Activated CD4-positive, alpha-beta T cell treated with anti-CD3 and anti-CD28 coated beads, Interleukin-2, Interleukin-6, amounts not matched to agents 100 ng/mL and 50 ng/mL, durations not matched to agents 16 hours and 8 hours (primary cell): ENCODE results near the gene PLS1.

Source experiments
- DNase-seq: peaks from one replicate; pipeline ENCODE4 v3.0.0-alpha.2; 2020

PLS1 gene

GRCh38 chr3:142645236-142645793 lies 49.1 kb downstream of the PLS1 start:
- no peak for DNase-seq

DNA sequence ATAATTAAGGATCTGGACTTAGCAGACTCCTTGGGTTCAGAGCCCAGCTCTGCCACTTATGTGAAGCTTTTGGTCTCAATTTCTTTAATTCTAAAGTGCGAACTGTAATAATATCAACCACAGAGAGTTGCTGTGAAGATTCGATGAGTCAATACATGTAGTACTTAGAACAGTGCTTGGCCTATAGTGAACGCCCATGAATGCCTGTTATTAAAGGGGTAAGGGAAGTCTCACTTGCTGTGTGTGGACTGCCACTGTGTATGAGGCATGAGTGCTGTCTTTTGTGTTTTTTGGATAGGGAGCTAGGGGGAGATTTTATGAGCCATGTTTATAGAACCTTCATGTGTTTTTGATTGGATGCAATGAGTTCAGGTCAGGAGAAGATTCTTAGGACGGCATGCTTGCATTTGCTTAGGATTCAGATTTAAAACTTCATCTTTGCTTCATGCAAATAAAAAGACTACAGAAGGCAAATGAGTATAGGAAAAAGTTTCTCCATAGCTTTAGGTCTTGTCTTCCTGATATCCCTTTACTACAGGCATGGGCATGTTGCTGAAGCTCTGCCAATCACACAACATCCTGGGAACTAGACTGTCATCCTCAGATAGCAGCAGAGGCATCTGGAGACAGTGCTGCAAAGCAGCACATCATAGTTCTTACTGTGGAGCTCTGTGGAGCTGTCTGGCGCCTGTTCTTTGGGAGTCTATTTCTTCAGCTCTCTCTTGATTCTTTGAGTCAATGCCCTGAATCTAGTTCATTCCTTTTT lies 50.0 kb downstream of the PLS1 start:
- DNase-seq = no peak

DNA sequence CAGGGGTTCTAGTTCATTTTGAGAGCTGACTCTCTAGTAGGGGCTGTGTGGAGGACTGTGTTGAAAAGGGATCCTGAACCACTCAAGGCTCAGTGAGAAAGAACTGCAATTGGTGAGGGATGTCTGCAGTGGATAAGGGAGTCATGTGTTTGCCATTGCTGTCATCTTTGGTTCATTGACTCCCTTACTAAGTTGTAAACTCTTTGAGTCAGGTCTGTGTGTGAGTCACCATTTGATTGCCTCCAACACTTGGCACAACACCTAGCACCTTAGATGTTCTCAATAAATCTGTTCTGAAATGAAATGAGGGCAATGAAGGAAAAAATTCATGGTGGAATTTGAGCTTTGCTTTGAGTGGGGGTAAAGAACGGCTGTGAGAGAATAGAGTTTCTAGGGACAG lies 51.7 kb downstream of the PLS1 start:
- no peak for DNase-seq

DNA sequence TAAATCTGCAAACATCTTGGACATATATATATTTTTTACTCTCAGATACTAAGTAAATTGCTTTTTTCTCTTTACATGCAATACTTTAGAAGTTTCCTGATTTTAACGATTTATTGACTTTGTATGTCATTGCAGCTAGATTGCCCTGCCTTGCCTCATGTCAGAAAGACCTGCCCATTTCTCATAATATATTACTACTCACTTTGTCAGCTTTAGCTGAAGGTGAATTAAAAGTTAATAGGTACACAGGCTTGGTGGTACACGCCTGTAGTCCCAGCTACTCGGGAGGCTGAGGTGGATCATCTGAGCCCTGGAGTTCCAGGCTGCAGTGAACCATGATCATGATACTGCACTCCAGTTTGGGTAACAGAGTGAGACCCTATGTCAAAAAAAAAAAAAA lies 52.8 kb downstream of the PLS1 start:
- no peak for DNase-seq

DNA sequence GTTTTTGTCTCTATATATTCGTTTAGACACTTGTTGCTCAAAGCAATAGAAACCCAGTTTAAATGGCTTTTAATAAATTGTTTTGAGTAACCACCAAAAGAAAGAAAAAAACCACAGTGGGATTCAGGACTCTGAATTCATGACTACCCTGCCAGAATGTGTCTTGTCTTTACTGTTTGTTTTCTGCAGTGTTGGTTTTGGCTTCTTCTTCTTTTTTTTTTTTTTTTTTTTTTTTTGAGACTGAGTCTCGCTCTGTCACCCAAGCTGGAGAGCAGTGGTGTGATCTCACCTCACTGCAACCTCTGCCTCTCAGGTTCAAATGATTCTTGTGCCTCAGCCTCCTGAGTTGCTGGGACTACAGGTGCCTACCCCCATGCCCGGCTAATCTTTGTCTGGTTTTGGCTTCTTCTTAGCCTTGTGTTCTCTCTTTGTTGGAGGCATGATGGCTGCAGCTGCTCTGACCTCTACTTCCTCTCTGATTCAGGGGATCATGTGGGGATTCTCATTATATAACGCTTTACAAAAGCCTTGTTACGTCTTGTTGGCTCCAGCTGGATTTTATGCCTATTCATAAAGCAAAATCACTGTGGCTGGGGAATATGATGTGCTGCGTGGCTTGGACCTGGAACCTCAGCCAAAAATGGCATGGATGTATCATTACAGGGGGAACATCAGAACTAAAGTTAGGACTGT lies 54.0 kb downstream of the PLS1 start:
- no peak for DNase-seq

DNA sequence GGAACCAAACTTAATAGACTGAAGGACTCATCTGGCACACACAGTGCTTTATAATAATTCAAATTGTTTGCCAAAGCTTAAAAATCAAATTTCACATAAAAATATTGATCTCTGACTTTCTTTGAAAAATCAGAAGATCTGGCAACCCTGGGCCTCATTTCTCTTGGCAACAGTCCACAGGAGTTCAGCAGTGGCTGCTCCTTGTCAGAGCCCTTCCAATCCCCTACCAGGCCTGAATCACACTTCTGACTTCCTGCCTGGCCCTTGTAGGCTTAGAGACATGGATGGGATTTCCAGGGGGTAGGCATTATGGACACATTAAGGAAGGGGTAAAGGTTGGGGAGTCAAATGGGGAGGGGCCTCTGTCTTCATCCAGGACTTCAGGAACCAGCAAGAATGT lies 55.5 kb downstream of the PLS1 start:
- DNase-seq = no peak

DNA sequence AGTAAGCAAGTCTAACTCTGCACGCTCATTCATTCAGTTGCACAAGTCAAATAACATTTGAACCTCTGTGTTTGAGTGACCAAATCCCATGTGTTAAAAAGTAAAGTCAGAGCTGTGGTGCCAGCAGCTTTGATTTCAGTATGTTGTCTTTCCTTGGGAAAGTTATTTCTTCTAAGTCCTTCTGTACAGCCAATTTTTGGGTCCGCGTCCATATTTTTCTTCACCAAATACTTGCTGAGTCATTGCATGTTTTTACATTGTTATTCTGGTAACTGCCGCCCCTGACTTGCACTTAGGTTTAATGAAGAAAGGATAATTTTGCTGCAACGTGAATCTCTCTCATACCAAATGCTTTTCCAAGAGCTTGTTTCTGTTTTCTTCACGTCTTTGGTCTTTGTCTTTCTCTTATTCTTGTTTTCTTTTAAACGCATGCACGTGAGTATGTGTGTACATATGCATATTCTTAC lies 56.7 kb downstream of the PLS1 start:
- DNase-seq = no peak

DNA sequence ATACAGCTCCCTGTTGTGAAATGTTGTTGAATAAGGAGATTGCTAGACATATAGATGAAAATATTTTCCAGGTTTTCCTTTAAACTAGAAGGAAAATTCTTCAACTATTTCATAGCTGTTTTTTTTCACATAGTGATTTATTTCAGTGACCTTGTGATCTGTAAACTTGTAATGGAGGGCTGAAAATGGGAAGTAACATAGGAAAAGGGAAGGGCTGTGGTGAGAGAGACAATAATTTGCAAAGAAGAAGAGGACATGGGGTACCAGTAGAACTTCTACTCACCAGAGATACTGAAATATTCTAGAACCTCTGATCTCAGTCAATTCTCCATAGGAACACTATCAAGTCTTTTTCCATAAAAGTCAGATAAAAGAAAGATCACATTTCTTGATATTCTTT lies 60.4 kb downstream of the PLS1 start:
- no peak for DNase-seq

GRCh38 chr3:142657033-142657432 lies 60.8 kb downstream of the PLS1 start:
- no peak for DNase-seq

- DNase-seq = no peak
Observed at GRCh38 chr3:142660383-142660782, 64.2 kb downstream of the PLS1 start.

GRCh38 chr3:142660893-142661292 lies 64.7 kb downstream of the PLS1 start:
- DNase-seq = no peak

DNA sequence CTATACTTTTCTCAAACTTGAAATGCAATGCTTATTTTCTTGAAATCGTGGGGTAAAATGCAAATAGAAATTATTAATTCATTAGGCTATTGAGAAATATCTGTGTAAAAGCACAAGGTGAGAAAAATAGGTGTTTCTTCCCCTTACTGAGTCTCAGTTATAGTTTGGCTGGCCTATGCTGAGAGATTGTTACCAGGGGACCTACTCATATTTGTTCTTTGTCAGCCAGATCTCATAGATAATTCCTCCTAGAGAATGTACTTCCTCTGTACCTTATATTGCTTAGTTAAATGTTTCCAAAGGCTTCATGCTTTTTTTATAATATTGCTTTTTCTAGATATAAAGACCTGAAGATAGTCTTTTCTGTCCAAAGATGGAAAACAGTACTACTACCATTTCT lies 67.7 kb downstream of the PLS1 start:
- DNase-seq = no peak

DNA sequence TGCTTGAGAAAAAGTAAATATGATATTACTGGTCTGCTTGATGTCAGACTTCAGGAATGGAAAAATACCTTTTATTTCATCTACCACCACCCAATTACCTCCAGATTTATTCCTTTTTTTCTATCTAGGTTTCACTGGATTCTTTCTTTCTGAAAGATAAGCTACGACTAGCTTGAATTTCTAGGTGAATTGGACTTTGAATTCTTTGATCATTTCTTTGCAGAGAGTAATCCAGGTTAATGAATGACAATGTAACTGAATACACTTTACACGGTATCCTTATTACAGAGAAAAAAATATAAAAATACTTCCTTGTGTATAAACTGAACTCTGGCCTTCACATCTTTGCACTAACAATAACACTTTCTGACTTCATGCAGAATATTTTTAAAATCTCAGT lies 68.1 kb downstream of the PLS1 start:
- DNase-seq = no peak

GRCh38 chr3:142664819-142665218 lies 68.6 kb downstream of the PLS1 start:
- DNase-seq = no peak

DNA sequence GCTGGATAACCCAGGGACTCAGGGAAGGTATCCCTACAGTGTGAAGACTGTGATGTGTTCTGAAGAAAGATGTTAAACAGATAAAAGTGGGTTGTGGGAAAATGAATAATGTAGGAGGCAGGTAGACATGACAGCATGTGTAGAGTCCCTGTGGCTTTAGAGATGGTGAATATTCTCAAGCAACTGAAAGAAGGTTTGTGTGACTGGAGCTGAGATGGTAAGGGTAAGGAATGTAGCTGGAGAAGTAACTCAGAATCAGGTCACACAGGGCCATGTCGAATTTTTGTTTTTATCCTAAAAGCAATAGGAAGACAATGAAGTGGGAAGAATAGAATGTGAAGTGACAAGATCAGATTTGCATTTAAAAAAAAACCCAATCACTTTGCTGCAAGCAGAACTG lies 73.9 kb downstream of the PLS1 start:
- no peak for DNase-seq

DNA sequence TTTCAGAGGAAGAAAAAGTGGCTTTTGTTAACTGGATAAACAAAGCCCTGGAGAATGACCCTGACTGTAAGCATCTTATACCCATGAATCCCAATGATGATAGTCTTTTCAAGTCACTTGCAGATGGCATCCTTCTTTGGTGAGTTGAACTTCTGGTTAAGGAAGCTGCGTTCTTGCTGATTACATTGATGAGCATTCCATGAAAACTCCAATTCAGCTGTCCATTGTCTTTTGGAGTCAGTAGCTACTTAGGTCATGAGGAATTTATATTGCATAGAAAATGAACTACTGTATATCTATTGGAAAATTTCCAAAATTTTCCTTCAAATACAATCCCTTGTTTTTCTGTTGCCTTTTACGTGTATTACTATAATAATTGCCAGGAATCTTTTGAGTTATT lies 80.0 kb downstream of the PLS1 start:
- no peak for DNase-seq

DNA sequence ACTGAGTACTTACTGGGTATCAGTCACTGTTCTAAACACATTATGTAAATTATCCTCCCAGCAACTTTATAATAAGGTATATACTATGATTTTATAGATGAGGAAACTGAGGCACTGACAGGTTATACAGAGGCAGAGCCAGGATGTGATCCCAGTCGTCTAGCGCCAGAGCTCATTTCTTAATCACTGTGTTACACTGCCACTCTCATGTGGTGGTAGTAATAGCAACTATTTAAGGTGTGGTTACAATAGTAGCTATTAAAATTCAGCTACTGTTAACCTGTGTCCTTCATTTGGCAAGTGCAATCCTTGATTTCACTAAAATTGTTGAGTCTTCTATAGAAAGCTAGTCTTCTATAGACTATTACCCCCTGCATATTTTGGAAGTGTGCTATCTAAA lies 84.5 kb downstream of the PLS1 start:
- DNase-seq = no peak

GRCh38 chr3:142690613-142691012 lies 94.4 kb downstream of the PLS1 start:
- DNase-seq = no peak

DNA sequence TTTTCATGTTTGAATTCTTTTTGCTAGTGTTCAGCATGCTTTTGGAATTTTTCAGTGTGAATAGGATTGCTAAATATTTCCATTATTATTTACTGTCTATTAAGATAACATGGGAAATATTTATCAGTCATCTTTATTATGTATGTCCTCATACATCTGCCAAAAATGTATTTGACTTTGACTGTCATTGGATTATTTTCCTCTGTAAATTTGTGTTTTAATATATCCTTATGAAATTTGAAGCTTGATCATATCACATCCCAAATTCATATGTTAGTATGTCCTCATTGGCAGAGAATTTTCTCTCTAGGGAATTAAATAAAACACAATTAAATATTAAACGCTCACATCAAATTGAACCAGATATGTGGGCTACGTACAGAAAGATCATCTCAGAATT lies 95.3 kb downstream of the PLS1 start:
- DNase-seq = no peak

DNA sequence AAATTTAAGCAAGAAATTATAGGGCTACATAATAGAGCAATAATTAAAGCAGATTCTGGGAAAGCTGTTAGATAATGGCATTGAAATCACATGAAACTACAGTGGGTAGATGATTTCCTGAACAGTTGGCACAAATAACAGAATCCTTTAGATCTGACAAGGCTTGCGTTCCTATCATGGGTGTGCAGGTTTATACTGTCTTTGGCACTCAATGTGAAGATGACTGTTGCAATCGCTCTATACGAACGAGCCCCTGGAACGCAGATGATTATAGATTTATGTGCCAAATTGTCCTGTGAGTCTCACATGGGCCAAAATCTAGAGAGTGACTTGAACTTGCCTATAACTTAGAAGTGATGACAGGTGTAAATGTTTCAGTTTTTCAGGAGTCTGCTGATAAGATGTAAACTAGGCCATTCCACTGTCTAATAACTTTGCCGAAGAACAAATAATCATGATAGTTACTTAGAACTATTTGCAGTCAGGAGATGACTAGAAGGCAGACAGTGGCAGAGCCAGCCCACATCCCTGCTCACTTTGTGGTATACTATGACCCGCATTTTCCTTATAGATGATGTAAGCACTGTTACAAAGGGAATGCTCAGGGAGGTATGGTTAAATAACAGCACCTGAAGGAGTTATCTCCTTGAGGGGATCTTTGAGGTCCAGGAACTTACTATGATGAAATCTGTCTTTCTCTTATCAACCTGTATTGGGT lies 97.1 kb downstream of the PLS1 start:
- DNase-seq = no peak

DNA sequence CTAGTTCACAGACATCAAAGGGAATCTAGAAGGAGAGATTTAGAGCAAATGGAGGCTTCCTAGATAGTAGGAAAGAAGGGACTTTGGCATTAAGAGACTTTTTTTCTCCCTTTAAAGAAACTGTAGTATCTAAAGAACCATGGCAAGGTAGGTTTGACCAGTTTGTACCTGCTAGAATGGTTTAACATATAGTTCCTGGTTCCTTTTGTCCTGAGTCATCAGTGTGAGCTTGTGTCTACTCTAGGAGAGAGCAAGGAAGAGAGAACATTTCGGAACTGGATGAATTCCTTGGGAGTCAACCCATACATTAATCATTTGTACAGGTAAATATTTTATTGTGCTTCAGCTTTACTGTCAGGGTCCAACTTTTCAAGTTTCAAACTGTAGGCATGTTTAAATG lies 98.0 kb downstream of the PLS1 start:
- no peak for DNase-seq

GRCh38 chr3:142705198-142705597 lies 109.0 kb downstream of the PLS1 start:
- DNase-seq = no peak

DNA sequence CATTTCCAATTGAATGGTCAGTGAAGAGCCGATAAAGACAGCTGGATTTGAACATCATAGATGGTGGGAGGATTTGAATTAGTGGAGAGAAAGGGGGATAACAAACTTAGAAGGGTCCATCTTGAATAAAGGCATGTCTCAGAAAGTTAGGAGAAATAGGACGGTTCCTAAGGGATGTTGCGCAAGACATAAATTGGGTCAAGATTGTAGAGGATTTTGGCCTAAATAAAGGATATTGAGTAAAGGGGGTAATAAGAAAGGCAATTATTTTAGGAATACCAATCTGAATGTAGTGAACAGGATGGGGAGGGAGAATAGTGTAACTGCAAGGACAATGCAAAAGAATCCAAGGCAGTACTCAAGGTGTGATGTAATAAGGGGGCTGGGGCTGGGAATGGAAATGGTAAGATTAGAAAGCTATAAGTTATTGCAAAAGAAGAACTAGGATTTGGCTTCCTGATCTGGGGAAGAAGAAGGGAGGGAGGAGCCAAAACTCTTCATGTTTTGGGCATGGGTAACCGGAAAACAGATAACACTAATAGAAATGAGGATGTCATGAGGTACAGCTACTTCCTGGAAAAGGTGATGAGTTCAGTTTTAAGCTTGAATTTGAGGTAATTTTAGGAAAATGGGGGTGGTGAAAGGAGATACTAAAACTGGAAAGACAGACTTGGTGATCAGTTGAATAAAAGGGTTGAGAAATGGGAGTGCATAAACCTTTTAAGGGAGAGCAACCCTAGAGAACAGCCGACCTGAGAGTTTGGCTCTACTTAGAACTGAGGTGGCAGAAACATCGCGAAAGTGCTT lies 110.3 kb downstream of the PLS1 start:
- peak; percentile 9 for DNase-seq
